ENCODE data around the gene USP34.

DNA sequence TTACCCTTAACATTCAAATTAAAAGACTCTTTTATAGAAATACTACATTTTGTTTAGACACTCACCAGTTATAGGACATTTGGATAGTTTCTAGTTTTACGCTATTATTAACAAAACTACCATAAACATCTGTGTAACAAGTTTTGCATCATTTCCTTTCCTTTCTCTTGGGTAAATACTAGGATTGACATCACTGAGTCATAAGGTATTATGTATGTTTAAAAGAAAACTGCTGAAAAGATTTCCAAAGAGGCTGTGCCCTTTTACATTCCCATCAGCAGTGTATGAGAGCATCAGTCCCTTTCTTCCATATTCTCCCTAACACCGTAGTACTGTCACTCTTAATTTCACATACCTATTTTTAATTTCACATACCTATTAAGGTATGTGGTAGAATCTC is 130.6 kb downstream of the USP34 start:
- TF ChIP-seq CTCF (IDR thresholded peaks at IDR 0.05) (no peak), POLR2A (IDR thresholded peaks at IDR 0.05) (no peak)

Data from ovary (tissue), 3 donors.